Measurements from ENCODE around the gene CADM2.

The CADM2 gene

DNA sequence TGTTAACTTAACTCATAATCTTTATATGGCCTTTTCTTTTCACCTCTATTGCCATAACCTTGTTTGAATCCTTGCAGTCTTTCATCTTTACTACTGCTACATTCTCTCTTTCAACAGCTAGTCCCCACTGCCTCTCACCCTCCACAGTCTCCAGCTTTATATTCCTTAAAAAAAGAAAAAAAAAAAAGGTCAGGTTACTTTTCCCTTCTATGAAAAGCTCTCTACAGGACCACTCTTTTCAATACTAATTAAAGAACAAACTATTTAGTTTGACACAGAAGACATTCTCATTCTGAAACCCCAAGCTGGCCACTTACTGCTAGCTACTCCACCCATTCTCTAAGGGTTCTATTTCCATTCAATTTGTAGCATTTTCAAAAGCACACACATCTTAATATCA is 25.6 kb downstream of the CADM2 start:
- no peak for DNase-seq (ENCODE audit: low read depth, low spot score)

DNA sequence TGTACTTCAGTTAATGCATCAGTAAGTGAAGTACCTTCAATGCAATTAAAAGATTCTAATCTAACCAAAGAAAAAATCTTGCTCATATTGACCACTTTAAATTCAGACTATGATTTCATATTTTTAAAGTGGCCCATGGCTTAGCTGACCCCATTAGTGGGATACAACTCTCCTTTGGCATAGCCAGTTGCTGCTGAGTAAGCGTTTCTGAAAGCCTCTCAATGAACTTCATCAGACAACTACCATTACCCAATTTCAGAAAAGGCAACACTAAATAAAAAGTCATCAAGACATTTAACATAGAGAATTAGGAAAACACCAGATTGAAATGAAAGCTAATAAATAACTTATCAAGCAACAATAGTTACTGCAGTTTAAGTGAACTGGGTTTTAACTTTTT is 27.0 kb downstream of the CADM2 start:
- DNase-seq (ENCODE audit: low read depth, low spot score): no peak

DNA sequence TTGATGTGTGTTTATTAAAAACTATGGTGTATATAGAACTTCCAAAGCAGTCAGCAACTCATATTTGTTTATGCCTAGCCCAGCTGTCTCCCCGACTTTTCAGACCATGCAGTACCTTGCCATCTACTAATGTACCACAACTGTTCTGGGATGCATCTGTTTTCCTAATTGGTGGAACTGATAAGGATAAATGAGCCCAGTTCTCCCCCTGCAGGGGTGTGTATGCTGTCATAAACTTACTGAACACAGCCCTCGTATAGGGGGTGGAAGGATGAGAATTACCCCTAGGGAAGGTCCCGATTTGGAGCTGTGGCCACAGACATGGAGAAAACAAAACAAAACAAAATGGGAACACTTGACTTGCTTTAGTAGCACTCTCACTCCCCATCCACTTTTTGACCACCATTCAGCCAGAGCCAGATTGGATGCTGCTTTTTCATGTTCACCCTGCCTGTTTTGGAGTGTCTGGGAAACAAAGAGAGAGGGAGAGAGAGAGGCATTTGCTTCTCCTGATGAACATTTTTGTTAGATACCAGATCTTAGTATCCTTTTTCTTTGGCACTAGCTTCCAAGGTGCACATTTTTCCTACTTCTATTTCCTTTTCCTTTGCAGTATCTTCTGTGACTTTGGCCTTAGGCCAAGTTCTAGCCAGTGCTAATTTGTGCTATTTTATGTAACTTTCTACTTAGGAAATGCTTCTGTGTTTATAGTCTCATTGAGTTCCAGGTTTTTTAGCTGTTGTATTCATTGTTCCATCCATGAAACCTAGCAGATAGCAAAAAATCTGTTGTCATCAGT is 29.1 kb downstream of the CADM2 start:
- DNase-seq (ENCODE audit: low read depth, low spot score): no peak

DNA sequence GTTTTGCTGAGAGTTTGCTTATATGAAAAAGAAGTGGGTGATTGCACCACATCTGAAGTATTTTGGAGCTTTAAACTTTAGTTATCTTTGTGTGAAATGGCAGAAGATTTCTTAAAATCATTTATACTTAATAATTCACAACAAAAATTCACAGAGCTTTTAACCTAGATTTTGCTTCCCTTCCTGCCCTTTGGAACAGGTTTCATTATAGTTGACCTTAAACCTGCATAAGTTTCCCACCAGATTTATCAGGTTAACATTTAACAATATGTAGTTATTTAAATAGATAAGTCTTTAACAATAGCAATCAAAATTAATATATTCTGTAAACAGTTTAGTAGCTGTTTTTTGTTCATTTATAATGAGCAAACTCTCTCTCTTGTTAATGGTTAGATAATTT is 30.3 kb downstream of the CADM2 start:
- DNase-seq (ENCODE audit: low read depth, low spot score): no peak

DNA sequence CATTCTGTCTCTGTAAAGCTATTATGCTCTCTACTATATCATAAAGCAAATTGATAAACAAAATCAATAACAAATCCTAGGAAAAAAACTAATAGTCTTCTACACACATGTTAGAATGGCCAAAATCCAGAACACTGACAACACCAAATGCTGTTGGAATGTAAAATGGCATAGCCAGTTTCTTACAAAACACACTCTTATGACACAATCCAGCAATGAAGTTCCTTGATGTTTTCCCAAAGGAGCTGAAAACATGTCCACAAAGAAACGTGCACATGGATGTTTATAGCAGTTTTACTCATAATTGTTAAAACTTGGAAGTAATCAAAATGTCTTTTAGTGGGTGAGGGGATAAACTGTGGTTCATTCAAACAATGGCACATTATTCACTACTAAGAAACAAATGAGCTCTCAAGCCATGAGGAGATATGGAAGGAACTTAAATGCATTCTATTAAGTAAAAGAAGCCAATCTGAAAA is 32.7 kb downstream of the CADM2 start:
- no peak for DNase-seq (ENCODE audit: low read depth, low spot score)

DNA sequence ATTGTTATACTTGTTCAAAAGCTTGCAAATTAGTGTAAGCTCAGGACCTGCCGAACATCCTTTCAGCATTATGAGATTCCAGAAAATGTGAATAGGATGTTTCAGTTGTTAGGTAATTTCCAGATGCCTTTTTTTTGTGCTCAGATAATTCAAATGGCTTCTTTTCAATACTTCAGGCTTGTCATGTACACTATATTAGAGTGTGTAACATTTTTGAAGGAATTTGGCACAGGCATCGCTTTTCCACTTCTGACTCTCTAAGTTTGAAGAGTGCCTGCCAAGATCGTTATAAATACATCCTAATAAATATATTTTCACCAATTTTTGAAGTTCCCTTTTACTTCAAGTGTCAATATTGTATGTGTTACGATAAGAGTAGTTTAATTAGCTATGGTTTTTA is 35.2 kb downstream of the CADM2 start:
- DNase-seq (ENCODE audit: low read depth, low spot score): no peak

DNA sequence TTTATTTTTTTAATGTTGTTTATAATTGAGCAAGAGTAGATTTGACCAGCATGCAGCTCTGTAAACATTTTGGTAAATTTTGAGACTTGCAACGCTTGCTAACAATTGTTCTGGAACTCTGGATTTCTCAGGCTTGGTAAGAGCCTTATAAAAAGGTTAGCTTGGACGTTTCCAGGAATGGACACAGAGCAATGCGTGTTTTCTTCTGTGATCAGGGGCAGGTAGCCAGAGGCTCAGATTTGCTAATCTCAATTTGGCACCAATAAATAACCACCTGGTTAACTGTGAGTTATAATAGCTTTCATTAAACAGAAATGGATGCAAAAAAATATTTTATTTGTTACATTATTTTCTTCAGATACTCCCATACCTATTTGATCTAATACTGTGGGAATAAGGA is 39.8 kb downstream of the CADM2 start:
- no peak for DNase-seq (ENCODE audit: low read depth, low spot score)

DNA sequence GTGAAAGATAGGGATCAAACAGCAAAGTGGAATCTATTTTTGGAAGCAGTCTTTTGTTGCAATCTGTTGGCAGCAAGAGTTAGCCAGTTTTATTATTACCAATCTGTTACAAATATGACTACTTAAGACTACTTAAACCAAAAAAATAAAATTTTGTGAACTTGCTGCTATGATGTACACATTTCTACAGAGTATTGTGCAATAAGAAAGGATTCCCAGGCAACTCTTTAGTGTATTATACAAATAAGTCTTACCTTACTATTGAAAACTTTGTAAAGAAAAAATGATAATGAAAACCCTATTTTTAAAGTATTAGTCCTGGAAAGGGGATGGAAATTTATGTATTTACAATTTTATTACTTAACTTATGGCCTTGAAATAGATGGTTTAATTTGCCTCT is 44.7 kb downstream of the CADM2 start:
- DNase-seq (ENCODE audit: low read depth, low spot score): no peak

DNA sequence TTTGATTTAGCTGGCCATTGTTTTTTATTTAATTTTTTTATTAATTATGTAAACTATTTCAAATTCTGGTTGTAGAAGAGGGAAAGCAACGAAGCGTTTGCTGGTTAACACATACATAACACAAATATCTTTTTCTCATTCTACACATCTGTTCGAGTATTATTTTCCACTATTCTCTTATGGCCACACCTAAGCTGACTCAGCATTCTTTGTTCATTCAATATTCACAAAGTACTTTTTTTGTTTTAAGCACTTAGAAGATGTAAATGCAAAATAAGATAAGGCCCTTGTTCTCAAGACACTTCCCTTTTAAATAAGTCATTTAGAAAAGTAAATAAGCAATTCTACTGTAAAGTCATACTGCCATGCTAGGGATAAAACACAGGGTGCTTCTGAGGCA is 45.4 kb downstream of the CADM2 start:
- no peak for DNase-seq (ENCODE audit: low read depth, low spot score)

DNA sequence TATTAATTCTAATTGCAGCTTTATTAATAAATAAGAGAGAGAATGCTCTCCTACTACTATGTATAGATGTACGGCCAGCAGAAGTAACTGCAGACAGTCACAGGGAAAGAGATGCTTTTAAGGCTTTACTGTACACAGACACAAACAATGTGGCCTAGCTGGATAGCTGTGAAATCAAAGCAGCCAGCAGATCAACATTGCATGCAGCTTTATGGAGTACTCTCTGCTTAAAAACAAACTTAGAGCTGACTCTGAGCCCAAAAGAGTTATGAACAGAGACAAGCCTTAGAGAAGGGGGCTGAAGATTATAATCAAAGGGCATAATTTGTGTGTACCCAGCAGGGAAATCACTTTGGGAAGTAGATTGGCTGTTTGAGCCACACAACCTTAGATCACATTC is 47.2 kb downstream of the CADM2 start:
- DNase-seq (ENCODE audit: low read depth, low spot score): no peak

DNA sequence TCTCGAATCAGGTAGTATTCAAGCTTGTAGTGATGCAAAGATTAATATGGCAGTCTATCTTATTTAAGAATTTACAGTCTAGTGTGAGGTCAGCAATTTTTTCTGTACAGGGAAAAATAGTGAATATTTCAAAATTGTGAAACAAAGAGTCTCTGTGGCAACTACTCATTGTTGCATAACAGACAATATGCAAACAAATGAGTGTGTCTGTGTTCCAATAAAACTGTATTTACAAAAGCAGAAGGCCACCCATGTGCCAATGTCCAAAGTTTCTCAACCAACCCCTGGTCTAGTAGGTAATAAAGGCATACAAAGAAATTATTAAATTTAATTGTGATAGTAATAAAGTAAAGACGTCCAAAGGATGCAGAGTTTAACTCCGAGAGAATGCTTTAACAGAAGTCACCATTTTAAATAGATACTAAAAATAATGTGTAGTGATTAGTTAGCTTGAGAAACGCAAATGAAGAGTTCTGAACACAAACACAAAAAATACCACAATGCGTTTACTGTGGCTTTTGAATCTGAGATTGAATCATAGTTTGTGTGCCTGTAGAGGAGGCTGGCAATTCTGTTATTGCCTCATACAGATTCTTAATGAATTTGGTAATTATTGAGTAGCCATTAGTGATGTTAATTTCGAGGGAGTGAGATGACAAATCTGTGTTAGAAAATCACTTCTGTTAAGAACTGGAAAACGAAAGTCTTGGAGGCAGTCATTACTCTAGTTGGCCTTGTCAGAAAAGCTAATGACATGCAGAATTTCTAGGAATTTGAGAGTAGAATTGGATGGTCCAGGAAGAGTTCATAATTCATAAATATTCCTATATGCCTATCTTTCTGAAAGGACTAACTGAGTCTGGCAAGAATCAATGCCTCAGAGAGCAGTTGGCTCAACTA is 48.7 kb downstream of the CADM2 start:
- no peak for DNase-seq (ENCODE audit: low read depth, low spot score)

DNA sequence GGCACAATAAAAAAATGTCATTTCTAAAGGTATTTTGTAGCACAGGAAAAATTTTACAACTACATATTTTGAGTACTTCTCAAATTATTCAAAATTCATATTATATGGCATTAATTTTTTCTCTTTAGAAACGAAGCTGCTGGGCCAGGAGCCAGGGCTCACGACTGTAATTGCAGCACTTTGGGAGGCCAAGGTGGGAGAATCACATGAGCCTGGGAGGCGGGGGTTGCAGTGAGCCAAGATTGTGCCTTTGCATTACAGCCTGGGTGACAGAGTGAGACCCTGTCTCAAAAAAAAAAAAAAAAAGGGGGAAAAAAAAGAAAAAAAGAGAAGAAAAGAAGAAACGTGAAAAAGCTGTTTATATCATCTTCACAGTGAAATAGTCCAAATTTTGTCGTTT is 62.0 kb downstream of the CADM2 start:
- no peak for DNase-seq (ENCODE audit: low read depth, low spot score)

DNA sequence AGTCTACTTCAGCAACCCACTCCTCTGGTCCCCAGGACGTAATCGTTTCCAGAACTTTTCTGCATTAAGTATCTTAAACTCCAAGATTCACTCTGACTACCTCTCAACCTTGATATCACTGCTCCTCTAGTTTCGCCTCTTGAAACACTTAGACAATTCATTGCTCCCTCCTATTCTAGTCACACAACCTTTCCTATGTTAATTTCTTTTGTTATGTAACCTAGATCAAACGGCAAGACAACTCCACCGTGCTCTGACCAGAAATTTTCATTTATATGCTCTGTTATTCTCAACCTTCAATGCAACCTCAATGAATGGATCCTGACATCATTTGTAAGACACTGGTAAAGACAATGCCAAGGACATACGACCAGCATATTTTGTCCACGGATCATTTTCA is 71.3 kb downstream of the CADM2 start:
- DNase-seq (ENCODE audit: low read depth, low spot score): no peak

DNA sequence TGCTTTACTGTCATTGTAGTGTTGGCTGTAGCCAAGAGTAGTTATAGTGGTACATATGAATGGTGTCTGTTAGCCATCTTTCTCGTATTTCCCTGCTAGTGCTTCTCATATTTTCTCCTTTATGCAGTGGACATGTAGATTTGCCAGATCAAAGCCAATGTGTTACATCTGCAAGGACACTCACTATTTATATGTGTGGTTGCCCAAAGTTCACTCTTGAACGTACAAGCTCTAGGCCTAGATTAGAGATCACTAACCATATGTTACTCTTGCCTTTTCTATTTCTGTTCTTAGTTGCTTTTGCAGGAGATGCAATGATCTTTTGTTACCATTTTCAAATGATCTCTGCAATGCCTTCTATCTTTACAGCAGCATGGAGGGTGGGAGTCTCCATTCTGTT is 78.4 kb downstream of the CADM2 start:
- DNase-seq (ENCODE audit: low read depth, low spot score): no peak

DNA sequence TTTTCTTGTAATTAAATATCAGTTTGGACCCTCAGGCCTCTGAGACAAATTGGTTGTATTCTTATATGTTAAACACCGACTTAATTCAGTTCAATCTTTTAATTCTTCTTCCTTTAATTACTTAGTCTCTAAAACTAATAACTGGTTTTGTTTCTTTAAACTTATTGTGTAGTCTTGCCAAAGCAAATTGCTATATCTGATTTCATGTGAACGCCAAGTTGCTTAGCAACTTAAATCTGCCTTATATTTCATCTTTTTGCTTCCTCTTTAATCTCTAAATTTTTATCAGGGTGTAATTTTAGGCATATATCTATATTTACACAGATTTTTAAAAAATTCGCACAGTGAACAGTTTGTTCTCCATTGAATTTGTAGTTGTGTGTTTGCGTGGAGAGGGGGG is 82.2 kb downstream of the CADM2 start:
- no peak for DNase-seq (ENCODE audit: low read depth, low spot score)

DNA sequence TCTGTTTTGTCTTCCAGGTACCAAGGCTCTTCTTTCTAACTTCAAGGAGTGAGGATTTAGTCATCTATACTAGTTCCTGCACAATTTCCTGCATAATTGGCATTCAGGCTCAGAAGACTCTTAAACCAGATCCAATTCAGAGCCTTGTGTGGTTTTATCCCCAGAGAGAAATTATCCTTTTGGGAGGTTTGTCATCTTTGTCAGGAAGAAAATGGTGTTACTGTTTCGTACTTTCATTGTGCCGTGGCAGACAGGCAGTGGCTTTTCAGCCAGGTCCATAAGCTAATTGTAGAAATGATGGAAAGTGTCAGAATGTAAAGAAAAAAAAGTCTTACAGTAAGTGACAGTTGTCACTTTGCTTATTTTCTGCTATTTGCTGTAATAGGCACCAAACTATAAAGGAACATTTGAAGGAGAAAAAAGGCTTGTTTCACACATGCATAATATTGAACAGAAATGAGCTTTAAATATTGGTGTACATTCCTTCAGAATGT is 82.8 kb downstream of the CADM2 start:
- no peak for DNase-seq (ENCODE audit: low read depth, low spot score)

DNA sequence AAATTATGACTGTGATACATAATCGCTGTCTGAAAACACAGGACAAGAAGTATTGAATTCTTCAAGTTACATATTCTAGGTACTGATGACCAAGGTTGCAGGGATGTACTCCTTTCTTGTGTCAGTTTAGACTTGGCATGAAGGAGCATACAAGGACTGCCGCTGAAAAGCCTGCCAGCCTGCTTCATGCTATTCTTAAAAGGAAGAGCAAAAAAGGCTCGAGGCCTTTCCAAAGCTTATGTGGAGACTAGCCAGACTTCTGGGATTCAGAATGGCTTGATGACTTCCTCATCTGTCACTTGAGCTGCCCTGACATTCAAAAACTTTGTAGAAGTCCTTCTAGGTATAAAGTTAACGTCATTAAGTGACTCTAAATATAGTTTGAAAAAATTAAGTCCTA is 92.0 kb downstream of the CADM2 start:
- DNase-seq (ENCODE audit: low read depth, low spot score): no peak

DNA sequence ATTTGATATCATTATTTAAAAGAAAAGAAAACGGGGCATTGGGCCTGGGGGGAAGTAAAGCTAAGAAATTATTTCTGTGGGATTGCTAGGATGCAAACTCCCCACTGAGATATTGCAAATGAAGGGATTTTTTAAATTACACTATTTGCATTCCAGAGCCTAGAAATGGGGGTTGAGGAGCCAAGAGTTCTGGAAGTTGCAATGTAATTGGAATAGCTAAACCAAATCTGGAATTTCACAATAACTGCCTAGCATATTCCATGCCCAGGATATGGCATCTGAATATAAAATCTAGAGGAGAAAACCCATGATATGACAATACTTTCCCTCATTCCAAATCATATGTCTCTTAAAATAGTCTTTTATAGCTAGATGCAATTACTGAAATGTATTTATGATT is 93.0 kb downstream of the CADM2 start:
- no peak for DNase-seq (ENCODE audit: low read depth, low spot score)

DNA sequence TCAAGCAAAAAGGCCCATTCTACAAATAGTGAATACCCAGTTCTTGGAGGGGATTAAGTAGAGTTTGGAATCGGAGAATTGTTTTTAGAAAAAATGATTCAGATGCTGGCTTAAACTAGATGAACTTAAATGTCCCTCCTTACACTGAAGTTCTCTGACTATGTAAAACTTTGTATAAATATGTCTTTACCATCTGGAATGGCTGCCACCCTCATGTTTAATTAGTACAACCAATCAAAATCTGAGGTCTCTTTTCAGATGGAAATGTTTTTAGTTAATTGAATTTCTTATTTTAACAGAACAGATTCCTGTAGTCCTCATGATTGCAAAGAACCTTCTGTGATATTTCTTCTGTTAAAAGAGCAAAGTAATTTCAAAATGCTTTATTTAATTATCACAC is 94.8 kb downstream of the CADM2 start:
- no peak for DNase-seq (ENCODE audit: low read depth, low spot score)

DNA sequence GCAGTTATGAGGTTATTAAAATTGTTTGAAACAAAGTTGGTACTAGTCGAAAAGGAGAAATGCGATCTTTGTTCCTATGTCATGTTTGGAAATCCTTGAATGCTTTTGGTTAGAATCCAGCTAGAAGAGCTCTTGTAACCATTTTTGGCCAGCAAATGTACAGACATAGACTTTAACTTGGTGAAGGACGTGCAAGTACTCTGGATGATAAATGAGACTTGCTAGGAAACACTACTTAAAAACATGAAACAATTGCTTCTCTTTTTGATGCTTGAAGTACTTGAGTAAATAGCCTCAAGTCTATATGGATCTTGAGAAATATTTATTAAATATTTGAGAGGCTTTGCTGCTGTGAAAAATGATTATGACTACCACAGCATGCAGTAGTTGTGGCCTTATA is 95.8 kb downstream of the CADM2 start:
- DNase-seq (ENCODE audit: low read depth, low spot score): no peak

DNA sequence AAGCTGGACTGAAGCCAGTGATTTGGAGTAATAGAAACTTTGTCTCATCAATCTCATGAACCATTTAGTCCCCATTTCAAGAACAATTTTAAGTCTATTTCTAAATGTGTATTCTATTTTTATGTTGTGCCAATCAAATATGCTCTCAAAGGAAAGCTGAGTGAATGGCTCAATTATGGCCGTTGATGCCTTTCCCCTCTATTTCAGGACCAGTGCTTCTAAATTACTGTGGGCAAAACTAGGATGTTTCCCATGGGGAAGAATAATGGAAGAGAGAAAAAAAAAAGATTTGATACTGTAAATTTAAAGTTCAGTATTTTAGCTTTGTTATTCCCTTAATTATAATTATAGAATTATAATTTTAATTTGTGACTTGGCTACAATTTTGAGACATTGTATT is 110.1 kb downstream of the CADM2 start:
- no peak for DNase-seq (ENCODE audit: low read depth, low spot score)

DNA sequence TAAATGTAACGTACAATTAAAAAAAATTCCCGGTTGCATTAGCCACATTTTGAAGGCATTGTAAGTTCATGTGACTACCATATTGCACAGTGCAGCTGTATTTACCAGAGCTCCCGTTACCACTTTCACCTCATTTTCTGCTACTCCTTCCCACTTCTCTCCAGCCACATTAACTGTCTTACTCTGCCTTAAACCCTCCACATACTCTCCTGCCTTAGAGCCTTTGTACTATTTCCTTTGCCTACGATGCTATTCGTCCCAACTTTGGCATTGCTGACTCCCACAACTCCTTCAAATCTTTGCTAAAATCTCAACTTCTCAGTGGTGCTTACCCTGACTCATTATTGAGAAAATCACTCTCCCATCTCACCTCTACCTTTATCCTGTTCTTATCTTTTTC is 115.2 kb downstream of the CADM2 start:
- no peak for DNase-seq (ENCODE audit: low read depth, low spot score)

DNA sequence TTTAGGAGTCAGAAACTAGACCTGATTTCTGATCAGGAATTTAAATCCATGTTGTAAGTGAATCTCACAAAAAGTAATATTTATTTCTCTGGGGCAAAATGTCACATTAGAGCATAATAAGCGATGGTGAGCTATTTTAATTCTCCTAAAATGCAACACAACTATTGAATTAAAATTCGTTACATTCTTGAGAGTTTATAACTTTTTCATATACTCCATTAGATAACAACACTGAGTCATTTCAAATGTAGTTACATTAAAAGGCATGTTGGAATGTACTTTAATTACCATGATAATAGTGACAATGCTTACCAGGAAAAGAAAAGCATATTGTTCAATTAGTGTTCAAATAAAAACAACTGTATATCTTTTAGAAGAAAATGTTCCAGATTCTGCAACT is 116.9 kb downstream of the CADM2 start:
- DNase-seq (ENCODE audit: low read depth, low spot score): no peak
